Activated CD4-positive, alpha-beta T cell treated with anti-CD3 and anti-CD28 coated beads, Interleukin-2, amount 50 U/mL, for 16 hours (primary cell): Measurements from ENCODE around the gene SCN5A.

Experiments
- DNase-seq: peaks from one replicate; pipeline ENCODE4 v3.0.0-alpha.2; 2020

Gene SCN5A

DNA sequence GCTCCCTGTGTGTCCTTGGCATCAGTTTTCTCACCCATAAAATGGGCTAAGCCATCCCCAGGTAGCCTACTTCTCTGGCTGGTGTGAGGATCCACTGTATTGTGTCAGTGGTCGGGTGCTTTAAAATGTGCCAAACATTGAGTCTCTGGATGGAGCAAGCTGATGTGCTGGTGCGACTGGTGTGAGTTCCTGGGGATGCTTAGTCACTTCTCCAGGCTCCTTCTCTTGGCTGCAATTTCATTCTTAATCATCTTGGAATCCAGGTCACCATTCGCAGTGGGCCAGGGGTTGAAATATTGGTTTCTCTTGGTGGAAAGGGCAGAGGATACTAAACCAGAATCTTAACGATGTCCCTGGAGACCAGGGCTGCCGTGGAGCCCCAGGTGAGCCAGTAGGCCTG lies 29.3 kb downstream of the SCN5A start:
- DNase-seq, result no peak

DNA sequence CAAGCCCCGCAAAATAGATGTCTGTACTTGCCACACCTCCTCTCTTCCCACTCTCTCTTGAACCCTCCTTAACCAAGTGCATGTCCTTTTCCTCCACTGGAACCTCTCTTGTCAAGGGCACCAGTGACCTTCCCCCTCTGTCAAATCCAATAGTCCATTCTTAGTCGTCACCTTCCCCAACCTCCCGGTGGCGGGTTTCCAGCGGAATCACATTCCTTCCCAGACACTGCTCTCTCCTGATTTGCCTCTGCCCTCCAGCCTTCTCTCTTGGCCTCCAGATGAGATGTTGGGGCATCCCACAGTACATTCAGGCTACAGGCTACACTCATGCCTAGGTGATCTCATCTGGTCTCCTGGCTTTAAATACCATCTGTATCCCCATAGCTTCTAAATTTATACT lies 31.1 kb downstream of the SCN5A start:
- DNase-seq, result no peak

DNA sequence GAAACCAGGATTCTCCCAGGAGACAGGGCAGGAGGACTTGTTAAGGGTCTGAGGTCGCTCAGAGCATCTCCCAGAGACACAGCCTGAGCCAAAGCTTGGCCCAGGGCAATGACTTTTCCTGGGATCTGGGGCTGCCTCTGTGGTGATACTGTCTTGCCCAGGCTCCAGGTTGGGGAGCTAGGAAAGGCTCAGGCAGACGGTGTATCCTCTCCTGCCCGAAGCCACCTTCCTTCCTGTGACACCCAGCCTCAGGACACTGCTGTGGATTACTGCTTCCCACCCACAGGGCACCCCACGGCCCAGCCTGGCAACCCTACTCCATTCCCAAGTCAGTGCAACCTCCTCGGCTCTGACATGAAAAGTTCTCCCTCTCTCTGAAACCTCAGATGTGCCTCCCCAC lies 31.9 kb downstream of the SCN5A start:
- DNase-seq, result no peak

DNA sequence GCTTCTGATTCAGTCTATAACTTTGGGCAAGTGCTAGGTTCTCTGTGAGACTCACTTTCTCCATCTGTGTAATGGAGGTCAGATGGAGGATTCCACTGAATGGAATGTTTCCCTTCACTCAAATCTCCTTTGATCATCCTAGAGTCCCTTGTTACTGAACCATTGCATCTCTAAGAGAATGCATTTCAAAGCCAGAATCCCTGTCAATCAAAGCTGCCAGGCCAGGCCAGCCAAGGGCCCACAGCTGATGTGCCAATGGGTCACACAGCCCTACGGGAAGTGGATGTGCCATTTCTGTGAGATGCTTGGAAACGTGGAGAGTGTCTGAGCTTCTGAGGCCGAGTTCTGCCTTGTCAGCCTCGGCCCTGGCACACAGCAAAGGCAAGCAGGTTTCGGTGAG lies 32.4 kb downstream of the SCN5A start:
- no peak for DNase-seq

DNA sequence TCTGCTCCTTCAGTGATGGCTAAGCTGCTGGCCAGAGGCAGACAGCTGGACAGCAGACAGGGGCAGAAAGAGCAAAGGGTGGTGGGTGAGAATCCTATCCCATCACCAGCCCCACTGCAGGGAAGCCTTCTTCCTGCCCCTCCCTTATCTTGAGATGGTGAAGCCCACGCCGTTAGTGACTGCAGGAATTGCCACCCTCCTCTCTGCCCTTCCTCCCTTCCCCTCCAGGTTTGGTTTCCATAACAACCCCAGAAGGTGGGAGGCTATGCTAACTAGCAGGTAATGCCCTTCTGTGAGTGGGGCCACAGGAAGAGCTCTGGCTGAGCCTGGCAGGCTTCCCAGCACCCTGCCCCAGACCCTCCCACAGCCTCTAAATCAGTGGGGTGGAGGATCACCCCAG lies 32.8 kb downstream of the SCN5A start:
- no peak for DNase-seq

DNA sequence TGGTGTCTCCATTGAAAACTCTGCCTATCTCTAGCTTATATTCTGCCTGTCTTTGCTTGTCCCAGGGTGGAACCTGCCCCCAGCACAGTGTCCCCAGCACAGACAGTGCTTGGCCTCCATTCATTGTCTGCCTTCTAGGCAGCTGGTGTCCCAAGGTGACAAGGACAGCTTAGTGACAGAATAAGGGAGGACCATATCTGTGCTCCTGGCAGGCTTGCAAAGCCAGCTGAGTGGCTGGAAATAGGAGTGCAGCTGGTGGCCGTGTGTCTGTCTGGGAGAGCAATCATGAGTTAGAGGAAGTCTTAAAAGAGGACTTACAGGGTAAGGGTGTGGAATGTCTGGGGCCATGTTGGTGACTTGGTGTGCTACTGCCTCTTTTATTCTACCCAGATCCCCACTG lies 33.4 kb downstream of the SCN5A start:
- no peak for DNase-seq

DNA sequence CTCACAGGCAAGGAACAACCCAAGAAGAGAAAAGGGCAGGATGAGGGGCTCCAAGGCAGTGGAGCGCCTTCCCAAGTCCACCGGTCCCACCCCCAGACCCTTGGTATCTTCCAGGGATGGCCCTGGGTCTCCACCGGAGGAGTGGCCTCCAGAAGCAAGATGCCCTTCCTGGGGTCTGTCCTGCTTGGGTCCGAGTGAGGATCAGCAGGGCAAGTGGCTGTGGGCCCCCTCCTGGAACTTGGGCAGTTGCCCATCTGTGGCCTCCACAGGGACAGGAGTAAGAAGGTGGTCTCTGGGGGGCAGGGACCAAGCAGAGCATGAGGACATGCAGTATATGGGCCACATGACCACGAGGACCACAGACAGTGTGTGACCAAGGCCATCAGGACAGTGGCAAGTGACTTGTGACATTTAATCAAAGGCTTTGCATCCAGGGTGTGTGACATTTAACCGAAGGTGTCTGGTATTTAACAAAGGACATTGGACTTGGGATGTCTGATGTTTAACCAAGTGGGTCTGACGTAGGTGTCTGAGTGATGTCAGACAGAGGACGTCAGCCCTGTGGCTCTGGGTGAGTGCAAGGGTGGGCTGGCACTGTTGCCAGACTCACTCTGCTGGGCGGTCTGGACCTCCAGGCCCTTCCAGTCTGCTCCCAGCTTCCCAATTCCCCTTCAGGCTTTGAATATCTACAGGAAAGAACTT lies 34.7 kb downstream of the SCN5A start:
- DNase-seq, result no peak

DNA sequence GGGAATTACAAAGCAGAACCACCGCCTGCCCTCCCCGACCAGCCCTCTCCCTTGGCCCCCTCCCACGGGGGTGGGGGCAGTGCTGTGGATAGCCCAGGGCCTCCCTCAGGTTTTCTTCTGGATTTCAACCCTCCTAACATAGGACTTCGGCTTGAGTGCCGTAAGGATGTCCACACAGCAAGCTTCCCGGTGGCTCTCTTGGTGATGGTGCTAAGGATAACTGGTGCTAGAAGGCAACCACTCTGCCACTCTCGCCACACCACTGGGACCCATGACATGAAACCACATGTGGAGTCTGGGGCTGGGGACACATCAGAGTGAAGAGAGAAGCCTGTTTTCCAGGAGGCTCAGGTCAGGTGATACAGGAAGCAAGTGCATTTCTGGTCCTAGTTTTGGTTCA lies 35.4 kb downstream of the SCN5A start:
- no peak for DNase-seq

DNA sequence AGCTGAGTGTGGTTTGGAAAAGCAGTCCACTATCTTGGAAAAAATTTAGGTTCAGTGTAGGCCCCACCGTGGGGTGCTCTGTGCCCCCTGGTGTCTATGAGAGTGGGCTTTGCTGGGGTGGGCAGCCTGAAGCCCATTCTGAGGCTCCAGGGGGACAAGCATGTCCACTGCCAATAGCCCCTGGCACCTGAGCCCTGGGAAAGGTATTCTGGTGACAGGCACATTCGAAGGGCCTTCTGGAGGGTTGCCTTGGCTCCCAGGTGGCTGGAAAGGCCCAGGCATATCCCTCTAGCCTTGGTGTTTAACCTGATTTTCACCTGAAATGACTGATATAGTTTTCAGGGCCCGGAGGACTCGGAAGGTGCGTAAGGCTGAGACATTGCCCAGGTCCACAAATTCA lies 36.1 kb downstream of the SCN5A start:
- DNase-seq, result no peak

DNA sequence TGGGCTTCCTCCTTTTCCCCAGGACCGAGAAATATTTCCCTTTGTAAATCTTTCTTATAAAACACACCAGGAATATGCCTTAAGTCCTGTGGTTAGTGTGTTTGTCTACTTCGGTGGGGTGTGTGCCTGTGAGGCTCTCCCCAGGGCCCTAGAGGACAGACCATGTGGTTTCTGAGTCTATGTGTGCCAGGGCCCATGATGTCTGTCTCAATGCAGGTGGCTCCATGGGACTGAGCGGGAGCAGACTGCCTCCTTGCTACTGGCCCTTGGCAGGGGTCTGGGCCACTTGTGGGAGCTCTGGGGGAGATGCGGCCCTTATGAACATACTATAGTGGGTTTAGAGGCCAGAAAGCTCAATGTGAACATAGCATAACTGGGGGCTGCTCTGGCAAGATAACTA lies 37.6 kb downstream of the SCN5A start:
- DNase-seq, result no peak

DNA sequence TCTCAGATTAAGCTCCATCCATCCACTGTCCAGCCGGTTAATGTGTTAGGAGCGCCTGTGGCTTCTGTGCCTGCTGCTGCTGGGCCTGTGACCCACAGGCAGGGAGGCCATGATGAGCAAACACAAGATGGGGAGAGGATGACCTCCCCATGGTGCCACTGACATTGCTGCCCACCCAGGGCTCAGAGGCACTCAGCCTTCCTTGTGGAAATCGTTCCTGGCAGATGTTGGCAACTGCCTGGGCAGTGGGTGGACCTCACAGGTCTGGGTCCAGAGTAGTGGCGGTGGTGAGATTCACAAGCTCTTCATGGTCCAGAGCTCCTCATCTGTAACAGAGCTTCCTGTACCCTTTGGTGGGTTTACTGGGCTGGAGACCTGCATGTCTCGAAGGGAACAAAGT lies 38.6 kb downstream of the SCN5A start:
- no peak for DNase-seq

DNA sequence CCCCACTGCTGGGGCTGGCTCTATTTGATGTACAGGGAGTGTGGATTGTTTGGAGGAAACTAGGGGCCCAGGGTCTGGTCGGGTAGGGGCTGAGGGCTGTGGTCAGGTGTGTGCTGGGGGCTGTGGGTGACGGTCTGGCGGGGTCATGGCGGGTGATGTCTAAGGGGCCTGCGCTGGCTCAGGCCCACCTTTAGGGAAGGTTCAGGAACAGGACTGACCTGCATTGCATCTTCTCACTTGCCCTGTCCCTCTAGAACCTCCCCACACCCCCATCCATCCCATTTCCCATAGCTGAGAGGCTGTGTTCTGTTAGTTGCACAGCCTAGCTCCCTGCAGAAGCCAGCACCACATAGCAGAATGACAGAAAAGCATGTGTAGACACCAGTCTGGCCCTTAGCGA lies 39.1 kb downstream of the SCN5A start:
- no peak for DNase-seq

DNA sequence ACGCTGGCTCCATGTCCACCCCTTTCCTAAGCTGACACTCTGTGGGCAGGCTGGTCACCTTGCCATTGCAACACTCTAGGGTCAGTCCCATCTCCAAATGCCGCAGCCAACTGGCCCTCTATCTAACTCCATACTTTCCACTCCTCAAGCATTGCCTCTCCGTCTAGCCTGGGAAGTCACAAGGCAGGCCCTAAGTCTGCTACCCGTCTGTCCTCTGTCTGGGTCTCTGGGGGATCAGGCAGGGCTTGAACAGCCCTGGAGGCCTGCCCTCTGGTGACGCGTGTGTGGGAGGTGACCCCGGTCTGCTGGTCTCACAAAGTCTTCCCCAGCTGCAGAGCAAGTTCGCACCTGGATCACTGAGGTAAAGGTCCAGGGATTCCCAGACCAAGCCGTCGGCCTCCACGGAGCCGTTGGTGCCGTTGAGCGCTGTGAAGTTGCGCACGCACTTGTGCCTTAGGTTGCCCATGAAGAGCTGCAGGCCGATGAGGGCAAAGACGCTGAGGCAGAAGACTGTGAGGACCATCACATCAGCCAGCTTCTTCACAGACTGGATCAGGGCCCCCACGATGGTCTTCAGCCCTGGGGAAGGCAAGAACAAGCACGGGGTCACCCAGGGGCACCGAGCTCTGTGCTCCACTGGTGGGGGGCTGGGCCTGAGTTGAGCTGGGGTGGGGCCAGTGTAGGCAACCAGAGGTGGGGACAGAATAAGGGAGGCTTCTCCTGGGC lies 39.9 kb downstream of the SCN5A start:
- DNase-seq, result no peak

DNA sequence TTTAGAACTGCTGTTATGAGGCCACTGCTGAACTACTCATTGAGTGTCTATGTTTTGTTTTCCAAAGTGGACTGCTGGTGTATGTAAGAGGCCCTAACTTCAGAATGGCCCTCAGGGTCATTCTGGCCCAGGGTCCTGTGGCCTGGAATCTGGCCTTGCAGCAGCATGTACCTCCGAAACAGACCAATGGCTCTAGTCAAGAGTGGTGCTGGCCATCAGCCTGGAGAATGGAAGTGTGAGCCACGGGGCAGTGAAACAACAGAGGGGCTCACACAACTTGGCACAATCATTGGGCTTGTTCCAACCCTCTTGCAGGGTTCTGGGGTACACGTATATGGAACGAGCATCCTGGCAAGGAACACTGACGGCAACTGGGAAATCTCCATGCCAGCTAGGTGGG lies 40.5 kb downstream of the SCN5A start:
- no peak for DNase-seq

DNA sequence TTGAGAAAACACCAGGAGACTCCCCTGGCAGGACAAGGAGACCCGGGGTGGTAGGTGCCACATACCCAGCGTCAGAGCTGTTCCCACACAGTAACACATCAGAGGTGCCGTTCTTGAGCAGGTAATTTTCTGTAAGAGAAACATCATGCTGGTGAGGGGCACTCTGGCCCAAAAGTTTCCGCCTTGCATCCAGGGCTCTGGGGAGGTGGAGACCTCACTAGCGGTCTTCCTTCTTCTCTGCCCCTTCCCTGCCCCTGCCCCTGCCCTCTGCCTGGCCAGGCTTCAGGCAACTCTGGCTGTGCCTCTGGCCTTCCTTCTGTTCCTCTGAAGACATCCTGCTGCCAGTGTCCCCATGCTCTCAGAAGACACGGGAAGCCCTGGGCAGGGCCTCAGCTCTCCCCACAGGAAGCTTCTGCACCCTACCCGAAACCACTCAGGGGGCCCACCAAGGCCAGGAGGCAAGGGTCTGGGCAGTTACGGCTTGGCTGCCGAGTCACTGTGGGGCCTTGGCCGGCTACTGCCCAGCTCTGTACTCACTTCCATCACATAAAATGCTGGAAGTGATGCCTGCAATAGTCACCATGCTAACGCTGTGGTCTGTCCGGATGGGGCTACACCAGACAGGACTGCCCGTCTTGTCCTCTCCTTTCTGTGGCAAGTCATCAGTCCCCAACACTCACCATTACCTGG lies 41.3 kb downstream of the SCN5A start:
- no peak for DNase-seq

DNA sequence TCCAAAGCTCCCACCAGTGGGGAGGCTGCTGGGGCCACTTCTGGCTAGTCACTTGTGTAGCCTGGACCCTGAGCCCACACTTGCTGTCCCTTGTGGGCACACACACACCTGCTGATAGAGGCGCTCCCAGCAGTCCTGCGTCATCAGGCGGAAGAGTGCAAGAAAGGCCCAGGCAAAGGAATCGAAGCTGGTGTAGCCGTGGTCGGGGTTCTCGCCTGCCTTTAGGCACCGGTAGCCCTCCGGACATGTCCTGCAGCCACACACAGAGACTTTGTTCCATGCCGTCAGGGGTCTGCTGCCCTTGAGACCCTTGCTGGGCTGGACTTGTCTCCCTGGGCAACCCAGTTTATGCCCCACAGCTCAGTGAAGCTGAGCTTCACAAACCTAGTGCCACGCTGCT lies 42.9 kb downstream of the SCN5A start:
- no peak for DNase-seq

DNA sequence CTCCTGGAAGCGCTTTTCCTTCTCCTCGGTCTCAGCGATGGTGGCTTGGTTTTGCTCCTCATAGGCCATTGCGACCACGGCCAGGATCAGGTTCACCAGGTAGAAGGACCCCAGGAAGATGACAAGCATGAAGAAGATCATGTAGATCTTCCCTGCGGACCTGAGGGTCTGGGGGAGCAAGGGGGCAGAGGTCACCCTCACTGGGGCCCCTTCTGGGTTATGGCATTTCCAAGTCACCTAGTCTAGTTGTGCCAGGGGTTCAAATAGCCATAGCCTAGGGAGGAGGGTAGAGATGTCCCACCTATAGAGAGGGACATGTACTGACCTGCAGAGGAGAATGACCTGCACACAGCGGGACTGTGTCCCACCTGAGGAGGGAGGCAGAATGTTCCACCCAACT lies 43.5 kb downstream of the SCN5A start:
- no peak for DNase-seq

DNA sequence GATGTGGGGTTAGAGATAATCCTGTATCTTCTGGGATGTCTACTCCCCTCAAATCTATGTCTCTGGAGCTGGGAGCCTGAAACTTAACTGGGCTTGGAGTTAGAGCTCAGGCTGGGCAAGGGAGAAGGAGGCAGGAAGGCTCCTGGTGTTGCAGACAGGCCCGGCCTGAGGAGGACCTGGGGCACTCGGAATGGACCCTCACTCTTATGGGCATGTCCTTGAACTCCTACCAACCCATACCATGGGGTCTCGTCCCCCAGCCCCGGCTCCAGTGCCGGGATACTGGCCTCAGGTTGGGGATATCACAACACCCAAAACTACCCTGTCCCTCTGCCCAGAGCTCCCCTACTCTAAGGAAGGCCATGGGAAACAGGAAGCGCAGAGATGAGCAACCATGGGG lies 45.2 kb downstream of the SCN5A start:
- DNase-seq, result no peak

DNA sequence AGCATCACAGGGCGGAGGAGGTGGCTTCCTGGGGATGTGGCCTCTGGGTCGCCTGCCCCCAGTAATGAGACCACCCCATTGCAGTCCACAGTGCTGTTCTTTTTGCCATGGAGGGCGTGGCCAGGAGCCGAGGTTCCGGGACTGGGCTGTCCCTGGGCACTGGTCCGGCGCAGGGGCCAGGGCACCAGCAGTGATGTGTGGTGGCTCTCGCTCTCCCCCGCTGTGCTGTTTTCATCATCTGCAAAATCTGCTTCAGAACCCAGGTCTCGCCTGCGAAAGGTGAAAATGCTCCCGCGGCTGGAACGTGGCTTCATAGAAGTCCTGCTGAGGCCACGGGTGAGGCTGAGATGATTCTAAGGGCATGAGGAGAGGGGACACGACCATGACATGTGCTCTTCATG lies 45.8 kb downstream of the SCN5A start:
- DNase-seq, result no peak

DNA sequence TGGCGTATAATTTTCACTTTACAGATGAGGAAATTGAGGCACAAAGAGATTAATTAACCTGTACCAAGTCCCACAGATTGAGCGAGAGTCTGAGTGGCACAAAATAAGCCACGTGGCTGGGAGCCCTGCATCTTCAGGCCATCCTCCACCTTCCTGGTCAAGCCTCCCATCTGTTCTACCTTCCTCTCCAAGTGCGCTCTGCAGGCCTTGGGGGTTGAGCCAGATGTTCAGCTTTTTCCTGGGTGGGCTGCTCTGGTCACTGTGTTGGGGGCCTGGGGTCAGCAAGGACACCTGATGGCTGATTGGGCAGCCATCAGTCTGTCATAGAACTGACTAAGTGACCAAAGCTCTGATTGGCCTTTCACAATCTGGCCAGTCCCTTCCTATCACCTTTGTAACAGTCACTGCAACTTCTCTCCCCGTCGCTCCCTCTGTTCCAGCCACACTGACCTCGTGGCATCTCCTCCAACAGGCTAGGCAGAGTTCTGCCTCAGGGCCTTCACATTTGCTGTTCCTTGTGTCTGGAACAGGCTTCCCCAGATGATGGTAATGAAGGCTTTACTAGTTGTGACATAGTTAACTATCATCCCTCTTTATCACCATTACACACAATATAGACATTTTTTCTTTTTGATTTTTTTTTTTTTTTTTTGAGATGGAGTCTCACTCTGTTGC lies 46.8 kb downstream of the SCN5A start:
- no peak for DNase-seq

DNA sequence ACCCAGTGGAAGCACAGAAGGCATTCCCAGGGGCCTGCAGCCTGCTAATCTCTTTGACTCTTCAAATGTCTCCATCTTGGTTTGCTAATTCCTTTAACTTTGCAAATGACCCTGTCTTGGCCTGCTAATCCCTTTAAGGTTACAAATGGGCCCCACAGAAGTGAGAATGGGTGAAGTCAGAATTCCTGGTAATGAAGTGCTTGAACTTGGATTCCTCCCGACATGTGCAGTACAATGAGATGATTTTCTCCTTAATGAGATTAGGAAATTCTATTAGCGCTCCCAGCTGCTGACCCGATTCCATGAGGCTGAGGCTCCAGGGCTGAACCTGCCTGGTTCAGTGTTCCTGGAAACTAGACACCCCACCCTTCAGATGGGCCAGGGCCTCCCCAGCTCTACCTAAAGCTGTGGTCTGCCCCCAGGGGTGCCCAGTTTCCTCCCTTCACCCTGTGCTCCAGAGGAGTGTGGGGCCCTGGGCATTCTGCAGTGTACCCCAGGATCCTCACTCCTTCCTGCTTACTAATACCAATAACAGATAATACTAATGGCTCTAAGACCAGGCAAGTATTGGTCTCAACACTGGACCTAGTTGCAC lies 47.4 kb downstream of the SCN5A start:
- no peak for DNase-seq

DNA sequence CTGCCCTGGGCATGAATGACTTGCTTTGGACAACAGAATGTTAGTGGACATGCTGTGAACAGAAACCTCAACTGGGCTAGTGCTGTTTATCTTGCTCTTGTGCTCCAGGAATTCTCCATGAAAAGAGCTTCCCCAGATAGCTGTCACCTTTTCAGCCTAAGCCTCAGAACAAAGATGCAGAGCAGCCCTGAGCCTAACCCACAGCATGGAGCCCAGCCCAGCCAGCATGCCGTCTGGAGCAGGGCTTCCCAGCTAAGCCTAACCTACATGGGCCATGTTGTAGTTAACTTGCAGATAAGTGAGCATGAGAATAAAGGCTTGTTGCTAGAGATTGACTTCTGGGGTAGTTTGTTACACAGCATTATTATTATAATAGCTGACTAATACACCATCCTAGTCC lies 48.9 kb downstream of the SCN5A start:
- no peak for DNase-seq

DNA sequence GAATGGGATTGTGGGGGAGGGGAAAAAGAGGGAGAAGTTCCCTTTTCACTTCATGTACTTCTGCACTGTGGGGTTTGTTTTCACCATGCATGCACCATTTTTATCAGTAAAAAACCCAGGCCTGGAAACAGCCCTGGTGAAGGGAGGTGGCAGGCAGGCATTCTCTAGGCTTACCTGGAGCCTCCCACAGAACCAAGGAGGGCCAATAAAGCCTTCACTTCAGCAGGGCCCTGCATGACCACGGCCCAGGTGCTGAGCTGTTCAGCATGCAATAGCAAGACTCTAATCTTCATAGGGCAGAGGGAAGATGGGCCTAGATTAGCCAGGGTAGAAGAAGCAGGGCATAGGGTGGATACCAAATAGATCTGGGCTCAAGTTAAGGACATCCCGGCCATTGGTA lies 49.6 kb downstream of the SCN5A start:
- no peak for DNase-seq
